Loucy (cell line): ENCODE results near the gene SLC26A11.

Source experiments
- H2AFZ ChIP-seq: fragments of 200-600 bp; sonication (generic); 2 replicates; pipeline ENCODE4 v1.6.0; 2016; ENCODE audit warnings: antibody characterized with exemption, mild to moderate bottlenecking, low read length, moderate library complexity
- H3F3A ChIP-seq: fragments of 200-600 bp; 2 replicates; pipeline ENCODE4 v1.6.0; 2016; ENCODE audit warnings: antibody characterized with exemption, low read depth, mild to moderate bottlenecking
- H3K27me3 ChIP-seq: fragments of 200-600 bp; sonication (generic); 2 replicates; pipeline ENCODE4 v1.6.1; 2014; ENCODE audit warnings: low read length, mild to moderate bottlenecking; ENCODE audit not compliant: insufficient read depth, poor library complexity, severe bottlenecking
- H3K36me3 ChIP-seq: fragments of 200-600 bp; sonication (generic); 2 replicates; pipeline ENCODE4 v1.6.1; 2016; ENCODE audit warnings: low read length; ENCODE audit not compliant: insufficient read depth
- H3K4me1 ChIP-seq: fragments of 200-600 bp; sonication (generic); 2 replicates; pipeline ENCODE4 v1.5.1; 2014; ENCODE audit warnings: low read length, mild to moderate bottlenecking; ENCODE audit not compliant: insufficient read depth, poor library complexity, severe bottlenecking
- H3K4me2 ChIP-seq: fragments of 200-600 bp; sonication (generic); 2 replicates; pipeline ENCODE4 v1.6.0; 2014; ENCODE audit warnings: antibody characterized with exemption, low read length, low read depth, mild to moderate bottlenecking; ENCODE audit not compliant: poor library complexity, severe bottlenecking
- H3K4me3 ChIP-seq: fragments of 200-600 bp; sonication (generic); 2 replicates; pipeline ENCODE4 v1.5.1; 2014; ENCODE audit warnings: low read length, mild to moderate bottlenecking, mixed read lengths; ENCODE audit not compliant: poor library complexity, severe bottlenecking
- H3K79me2 ChIP-seq: fragments of 200-600 bp; sonication (generic); 2 replicates; pipeline ENCODE4 v1.6.1; 2014; ENCODE audit warnings: low read length; ENCODE audit not compliant: insufficient read depth
- H3K9ac ChIP-seq: fragments of 200-600 bp; sonication (generic); 2 replicates; pipeline ENCODE4 v1.6.0; 2014; ENCODE audit warnings: mild to moderate bottlenecking, low read depth, low read length, moderate library complexity; ENCODE audit not compliant: poor library complexity, severe bottlenecking
- H3K9me2 ChIP-seq: fragments of 200-600 bp; sonication (generic); replicated peaks from 2 replicates; pipeline ENCODE4 v1.6.1; 2016; ENCODE audit warnings: low read depth, low read length, mixed read lengths
- H3K9me3 ChIP-seq: fragments of 200-600 bp; sonication (generic); 2 replicates; pipeline ENCODE4 v1.6.1; 2014; ENCODE audit warnings: mild to moderate bottlenecking, antibody characterized with exemption, low read length, low read depth; ENCODE audit not compliant: insufficient read depth
- H4K20me1 ChIP-seq: fragments of 200-600 bp; sonication (generic); 2 replicates; pipeline ENCODE4 v1.6.0; 2014; ENCODE audit warnings: antibody characterized with exemption, low read length, mild to moderate bottlenecking; ENCODE audit not compliant: insufficient read depth, poor library complexity, severe bottlenecking
- CTCF ChIP-seq: fragments of 200-600 bp; sonication (generic); conservative IDR thresholded peaks from 2 replicates; pipeline ENCODE4 v1.5.1; 2014; ENCODE audit warnings: mild to moderate bottlenecking, antibody characterized with exemption, low read length
- EZH2phosphoT487 ChIP-seq: fragments of 200-600 bp; IDR thresholded peaks from 2 replicates; pipeline ENCODE4 v1.6.1; 2018; ENCODE audit warnings: antibody characterized with exemption, mild to moderate bottlenecking, moderate library complexity, borderline replicate concordance

Gene SLC26A11

DNA sequence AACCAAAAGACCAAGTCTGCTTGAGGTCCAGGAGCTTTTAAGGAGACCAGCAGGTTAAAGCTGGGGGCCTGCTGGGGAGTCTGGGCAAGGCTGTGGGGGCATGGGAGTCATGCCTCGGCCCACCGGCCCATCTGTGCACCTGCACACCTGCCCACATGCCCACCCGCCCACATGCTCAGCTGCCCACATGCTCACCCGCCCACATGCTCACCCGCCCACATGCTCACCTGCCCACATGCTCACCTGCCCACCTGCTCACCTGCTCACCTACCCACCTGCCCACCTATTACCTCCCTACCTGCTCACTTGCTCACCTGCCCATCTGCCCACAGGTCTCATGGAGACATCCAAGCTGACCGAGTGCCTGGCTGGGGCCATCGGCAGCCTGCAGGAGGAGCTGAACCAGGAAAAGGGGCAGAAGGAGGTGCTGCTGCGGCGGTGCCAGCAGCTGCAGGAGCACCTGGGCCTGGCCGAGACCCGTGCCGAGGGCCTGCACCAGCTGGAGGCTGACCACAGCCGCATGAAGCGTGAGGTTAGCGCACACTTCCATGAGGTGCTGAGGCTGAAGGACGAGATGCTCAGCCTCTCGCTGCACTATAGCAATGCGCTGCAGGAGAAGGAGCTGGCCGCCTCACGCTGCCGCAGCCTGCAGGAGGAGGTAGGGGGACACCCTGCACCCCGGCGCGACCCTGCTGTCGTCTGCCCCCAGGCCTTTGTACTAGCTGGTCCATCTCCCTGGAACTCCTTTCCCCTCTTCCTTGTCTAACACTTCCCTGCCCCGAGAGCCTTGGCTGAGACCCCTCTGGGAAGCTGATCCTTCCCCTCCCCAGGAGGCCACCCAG is 36.4 kb upstream of the SLC26A11 start:
- no peaks in the 10 kb centered on the region for H4K20me1 ChIP-seq
- TF ChIP-seq CTCF (no peak), EZH2phosphoT487 (no peak)

DNA sequence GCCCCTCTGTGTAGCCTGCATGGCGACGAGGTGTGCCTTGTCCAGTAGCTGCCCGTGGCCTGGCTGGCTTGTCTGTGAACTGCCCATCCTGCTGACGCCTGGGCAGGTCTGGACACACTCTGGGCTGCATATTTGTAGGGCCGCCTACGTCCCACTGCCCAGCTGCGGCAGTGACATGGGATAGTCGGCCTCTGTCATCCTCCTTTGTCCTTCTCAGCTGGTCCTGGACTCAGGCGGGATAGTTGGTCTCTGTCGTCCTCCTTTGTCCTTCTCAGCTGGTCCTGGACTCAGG is 35.9 kb upstream of the SLC26A11 start:
- no peak overlapping the region for H3K4me2 ChIP-seq
- H3F3A ChIP-seq, result no peaks in the 10 kb centered on the region
- no peak overlapping the region for H3K9ac ChIP-seq
- no peak overlapping the region for H2AFZ ChIP-seq
- no peaks in the 10 kb centered on the region for H3K79me2 ChIP-seq
- no peaks in the 10 kb centered on the region for H3K4me1 ChIP-seq
- no peaks in the 10 kb centered on the region for H3K9me2 ChIP-seq
- H3K27me3 ChIP-seq, result no peaks in the 10 kb centered on the region
- H3K36me3 ChIP-seq, result no peaks in the 10 kb centered on the region
- no peaks in the 10 kb centered on the region for H4K20me1 ChIP-seq
- H3K9me3 ChIP-seq, result no peaks in the 10 kb centered on the region
- H3K4me3 ChIP-seq, result no peak overlapping the region
- TF ChIP-seq CTCF (no peak), EZH2phosphoT487 (no peak)

More for the DNA sequence above, 36.4 kb upstream of the SLC26A11 start:
- no peaks in the 10 kb centered on the region for H3F3A ChIP-seq
- H3K4me3 ChIP-seq, result no peak overlapping the region
- no peaks in the 10 kb centered on the region for H3K9me3 ChIP-seq
- H3K36me3 ChIP-seq, result no peaks in the 10 kb centered on the region
- H3K27me3 ChIP-seq, result no peaks in the 10 kb centered on the region
- H2AFZ ChIP-seq, result no peak overlapping the region
- H3K4me1 ChIP-seq, result no peaks in the 10 kb centered on the region
- H3K4me2 ChIP-seq, result no peak overlapping the region
- H3K79me2 ChIP-seq, result no peaks in the 10 kb centered on the region
- no peak overlapping the region for H3K9ac ChIP-seq
- no peaks in the 10 kb centered on the region for H3K9me2 ChIP-seq

- Histone ChIP-seq H3K9me3 (no peaks in the 10 kb centered on the region), H3K4me1 (no peaks in the 10 kb centered on the region), H3K4me3 (no peak overlapping the region), H3K36me3 (no peaks in the 10 kb centered on the region), H3F3A (no peaks in the 10 kb centered on the region), H4K20me1 (no peaks in the 10 kb centered on the region), H2AFZ (no peak overlapping the region), H3K27me3 (no peaks in the 10 kb centered on the region), H3K79me2 (no peaks in the 10 kb centered on the region), H3K9ac (no peak overlapping the region), H3K4me2 (no peak overlapping the region), H3K9me2 (no peaks in the 10 kb centered on the region)
- TF ChIP-seq EZH2phosphoT487, result no peak
- TF ChIP-seq CTCF, result no peak
Observed at GRCh38 chr17:80185968-80186367, 34.3 kb upstream of the SLC26A11 start.
